IPS DF 6.9 (cell line): ENCODE data around the gene AOAH.

ENCODE experiments used
- DNase-seq: peaks from one replicate; pipeline ENCODE4 v3.0.0-alpha.2; 2013; ENCODE audit warnings: low read depth, low spot score
- H3K27ac ChIP-seq: one replicate; pipeline ENCODE4 v1.5.1; 2013; ENCODE audit warnings: low read length, control low read depth
- H3K27me3 ChIP-seq: 2 replicates; pipeline ENCODE4 v1.6.1; 2013; ENCODE audit warnings: mild to moderate bottlenecking, low read length; ENCODE audit not compliant: control insufficient read depth, insufficient read depth
- H3K36me3 ChIP-seq: 2 replicates; pipeline ENCODE4 v1.6.1; 2013; ENCODE audit warnings: low read length; ENCODE audit not compliant: control insufficient read depth, insufficient read depth
- H3K4me1 ChIP-seq: 2 replicates; pipeline ENCODE4 v1.6.1; 2013; ENCODE audit warnings: low read length; ENCODE audit not compliant: control insufficient read depth, insufficient read depth
- H3K4me3 ChIP-seq: 2 replicates; pipeline ENCODE4 v1.5.1; 2013; ENCODE audit warnings: mild to moderate bottlenecking, low read length
- H3K9me3 ChIP-seq: 2 replicates; pipeline ENCODE4 v1.6.1; 2013; ENCODE audit warnings: low read length, inconsistent platforms; ENCODE audit not compliant: control insufficient read depth, insufficient read depth
- WGBS: extraction: QIAGEN DNeasy Blood & Tissue Kit; methylation state at CpG from one replicate; pipeline ENCODE4 v1.1.7; 2013; ENCODE audit warnings: mixed read lengths, missing lambda C conversion rate; ENCODE audit not compliant: insufficient read length, insufficient coverage; 5-methylcytosine and 5-hydroxymethylcytosine counted together

Gene AOAH

GRCh38 chr7:36589391-36589790 lies 134.9 kb downstream of the AOAH start:
- no peak overlapping the region for H3K4me3 ChIP-seq
- no peaks in the 10 kb centered on the region for H3K4me1 ChIP-seq
- no CpG with 5 or more reads among the region's 3 CpGs for WGBS
- DNase-seq, result no peak
- no peaks in the 10 kb centered on the region for H3K9me3 ChIP-seq
- no peaks in the 10 kb centered on the region; the same call in 1 of the 2 replicates for H3K27me3 ChIP-seq
- no peaks in the 10 kb centered on the region for H3K36me3 ChIP-seq
- no peak overlapping the region for H3K27ac ChIP-seq

- Histone ChIP-seq H3K36me3 (no peaks in the 10 kb centered on the region), H3K4me1 (no peaks in the 10 kb centered on the region), H3K27ac (no peak overlapping the region), H3K4me3 (no peak overlapping the region), H3K27me3 (no peaks in the 10 kb centered on the region), H3K9me3 (no peaks in the 10 kb centered on the region)
- no peak for DNase-seq
- WGBS, result no CpG with 5 or more reads among the region's 1 CpG
Observed at GRCh38 chr7:36583318-36583717, 141.0 kb downstream of the AOAH start.

GRCh38 chr7:36575832-36576231 lies 148.5 kb downstream of the AOAH start:
- H3K9me3 ChIP-seq, result no peaks in the 10 kb centered on the region; the same call in 1 of the 2 replicates
- no peak for DNase-seq

GRCh38 chr7:36573066-36573465 lies 151.2 kb downstream of the AOAH start:
- no peak overlapping the region for H3K27ac ChIP-seq
- no peak for DNase-seq
- no peaks in the 10 kb centered on the region; the same call in 1 of the 2 replicates for H3K9me3 ChIP-seq
- no peaks in the 10 kb centered on the region for H3K27me3 ChIP-seq
- 0 out of 2 replicates have a peak, but pooled peaks cover 1% of the 10 kb centered on the region for H3K4me1 ChIP-seq
- WGBS, result no CpG with 5 or more reads among the region's 3 CpGs
- H3K36me3 ChIP-seq, result no peaks in the 10 kb centered on the region
- H3K4me3 ChIP-seq, result no peak overlapping the region

More at GRCh38 chr7:36575832-36576231, 148.5 kb downstream of the AOAH start:
- no CpG with 5 or more reads among the region's 5 CpGs for WGBS
- Histone ChIP-seq H3K4me3 (no peak overlapping the region), H3K27me3 (no peaks in the 10 kb centered on the region), H3K27ac (no peak overlapping the region), H3K36me3 (no peaks in the 10 kb centered on the region), H3K4me1 (no peaks in the 10 kb centered on the region)

- no peak for DNase-seq
- WGBS, result no CpG with 5 or more reads among the region's 1 CpG
- no peak overlapping the region for H3K4me3 ChIP-seq
- no peaks in the 10 kb centered on the region; the same call in 1 of the 2 replicates for H3K9me3 ChIP-seq
- peaks cover 3% of the 10 kb centered on the region; the same call in 1 of the 2 replicates for H3K4me1 ChIP-seq
- no peaks in the 10 kb centered on the region for H3K27me3 ChIP-seq
- no peaks in the 10 kb centered on the region for H3K36me3 ChIP-seq
- no peak overlapping the region for H3K27ac ChIP-seq
Observed at GRCh38 chr7:36571190-36571560, 153.1 kb downstream of the AOAH start.

GRCh38 chr7:36570528-36571189 lies 153.6 kb downstream of the AOAH start:
- no peaks in the 10 kb centered on the region for H3K27me3 ChIP-seq
- no peaks in the 10 kb centered on the region for H3K36me3 ChIP-seq
- H3K4me3 ChIP-seq, result no peak overlapping the region
- H3K9me3 ChIP-seq, result no peaks in the 10 kb centered on the region; the same call in 1 of the 2 replicates
- H3K27ac ChIP-seq, result no peak overlapping the region
- WGBS, result no CpG with 5 or more reads among the region's 11 CpGs
- peaks cover 3% of the 10 kb centered on the region; the same call in 1 of the 2 replicates for H3K4me1 ChIP-seq
- no peak for DNase-seq

- Histone ChIP-seq H3K4me3 (no peak overlapping the region), H3K9me3 (no peaks in the 10 kb centered on the region; the same call in 1 of the 2 replicates), H3K4me1 (peaks cover 3% of the 10 kb centered on the region; the same call in 1 of the 2 replicates), H3K36me3 (no peaks in the 10 kb centered on the region), H3K27me3 (no peaks in the 10 kb centered on the region), H3K27ac (peak overlapping the region; percentile 27)
- DNase-seq, result no peak
- WGBS, result no CpG with 5 or more reads among the region's 1 CpG
Observed at GRCh38 chr7:36568452-36568849, 155.8 kb downstream of the AOAH start.

- Histone ChIP-seq H3K27ac (peak overlapping the region; percentile 27), H3K4me1 (peaks cover 3% of the 10 kb centered on the region; the same call in 1 of the 2 replicates), H3K4me3 (no peak overlapping the region), H3K36me3 (no peaks in the 10 kb centered on the region), H3K9me3 (no peaks in the 10 kb centered on the region; the same call in 1 of the 2 replicates), H3K27me3 (no peaks in the 10 kb centered on the region)
- peak; percentile 22 for DNase-seq
- no CpG with 5 or more reads among the region's 7 CpGs for WGBS
Observed at GRCh38 chr7:36567699-36568451, 156.4 kb downstream of the AOAH start.

GRCh38 chr7:36565792-36566356 lies 158.4 kb downstream of the AOAH start:
- Histone ChIP-seq H3K27me3 (no peaks in the 10 kb centered on the region), H3K27ac (no peak overlapping the region), H3K4me3 (no peak overlapping the region), H3K4me1 (peaks cover 3% of the 10 kb centered on the region; the same call in 1 of the 2 replicates), H3K36me3 (no peaks in the 10 kb centered on the region), H3K9me3 (no peaks in the 10 kb centered on the region; the same call in 1 of the 2 replicates)
- no peak for DNase-seq
- no CpG with 5 or more reads among the region's 5 CpGs for WGBS

- no CpG with 5 or more reads among the region's 2 CpGs for WGBS
- Histone ChIP-seq H3K27ac (no peak overlapping the region), H3K4me3 (no peak overlapping the region), H3K4me1 (peaks cover 3% of the 10 kb centered on the region; the same call in 1 of the 2 replicates), H3K9me3 (no peaks in the 10 kb centered on the region), H3K27me3 (no peaks in the 10 kb centered on the region), H3K36me3 (no peaks in the 10 kb centered on the region)
- DNase-seq, result no peak
Observed at GRCh38 chr7:36564489-36564888, 159.8 kb downstream of the AOAH start.
